ENCODE results near the gene MPC2. TPM values are rescaled to one million over a fixed set of nuclear protein-coding genes. Genes with fewer than 3 reads are reported as not detected.

MPC2 gene
- total RNA-seq, 1 experiment from 2014 or later, result 32.9 TPM

DNA sequence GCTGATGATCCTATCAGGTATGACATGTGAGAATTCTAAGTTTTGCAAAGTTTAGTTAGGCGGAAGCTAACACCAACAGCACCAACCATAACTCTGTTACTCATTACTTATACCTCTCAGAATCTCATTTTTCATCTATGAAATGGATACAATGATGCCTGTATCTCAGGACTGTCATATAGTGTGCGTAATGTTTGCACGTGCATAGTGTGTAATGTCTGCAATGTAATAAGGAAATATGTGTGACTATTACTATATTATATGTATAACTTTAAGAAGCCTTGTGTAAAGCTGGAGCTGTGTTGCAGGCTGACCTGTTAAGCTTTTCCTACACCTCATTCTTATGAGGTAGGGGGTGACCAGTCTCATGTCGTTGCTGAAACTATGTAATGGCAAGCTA is 36.0 kb downstream of the MPC2 start:
- Histone ChIP-seq H2BK12ac (ENCODE audit: insufficient read length, low read depth, low read length) (no peak overlapping the region), H3K14ac (ENCODE audit: insufficient read depth, low read length) (no peak overlapping the region), H3K23ac (ENCODE audit: insufficient read length, low read depth, low read length) (no peak overlapping the region), H4K5ac (ENCODE audit: insufficient read length, low read depth, low read length) (no peak overlapping the region), H3K9me3 (ENCODE audit: control insufficient read depth, low read depth, low read length) (no peaks in the 10 kb centered on the region), H3T11ph (ENCODE audit: low read length) (no peak overlapping the region), H2AK5ac (ENCODE audit: insufficient read length, low read length) (no peak overlapping the region), H2BK15ac (ENCODE audit: low read depth, low read length) (no peak overlapping the region), H3K23me2 (ENCODE audit: insufficient read length, low read depth, low read length, poor library complexity, severe bottlenecking) (no peaks in the 10 kb centered on the region), H3K79me2 (ENCODE audit: insufficient read depth, low read length) (no peaks in the 10 kb centered on the region), H2AFZ (ENCODE audit: low read length) (no peak overlapping the region), H2BK20ac (ENCODE audit: low read depth, low read length, poor library complexity, severe bottlenecking) (no peak overlapping the region), H3K4me1 (ENCODE audit: insufficient read depth, low read length) (no peaks in the 10 kb centered on the region; the same call in 1 of the 2 replicates), H3K4me2 (ENCODE audit: insufficient read depth, insufficient read length, low read length) (no peak overlapping the region), H3K79me1 (ENCODE audit: insufficient read depth, low read depth, low read length, poor library complexity, severe bottlenecking) (no peaks in the 10 kb centered on the region), H3K27ac (ENCODE audit: insufficient read length, low read depth, low read length) (no peak overlapping the region), H2BK120ac (ENCODE audit: low read depth, low read length, poor library complexity, severe bottlenecking) (no peak overlapping the region), H4K8ac (replicated peaks; ENCODE audit: insufficient read length, low read depth, low read length) (no peak overlapping the region), H3K56ac (ENCODE audit: insufficient read length, low read depth, low read length) (no peak overlapping the region), H3K4ac (ENCODE audit: low read depth, low read length) (no peak overlapping the region), H4K91ac (ENCODE audit: insufficient read length, low read depth, low read length) (no peak overlapping the region), H3K9ac (ENCODE audit: extremely low read depth, insufficient read length, low read length) (no peak overlapping the region), H3K27me3 (ENCODE audit: insufficient read depth, low read length) (no peaks in the 10 kb centered on the region), H4K20me1 (ENCODE audit: control insufficient read depth, insufficient read depth, insufficient read length) (no peaks in the 10 kb centered on the region), H2BK5ac (ENCODE audit: insufficient read length, low read length) (no peak overlapping the region), H3K18ac (ENCODE audit: insufficient read length, low read depth, low read length) (no peak overlapping the region)
- no peak for DNase-seq
- Mint-ChIP-seq H3K27ac (no peak overlapping the region), H3K4me3 (no peak overlapping the region), H3K27me3 (ENCODE audit: low read depth) (no peaks in the 10 kb centered on the region), H3K36me3 (ENCODE audit: insufficient read depth in 1 of 3, low read depth in 3 of 3) (no peaks in the 10 kb centered on the region), H3K4me1 (peaks cover 16 to 17% of the 10 kb centered on the region in 2 experiments), H3K9me3 (no peaks in the 10 kb centered on the region)
- no CpG with 5 or more reads among the region's 4 CpGs for WGBS (ENCODE audit: extremely low coverage, insufficient read length, low lambda C conversion rate)
- TF ChIP-seq, protein P1, sequence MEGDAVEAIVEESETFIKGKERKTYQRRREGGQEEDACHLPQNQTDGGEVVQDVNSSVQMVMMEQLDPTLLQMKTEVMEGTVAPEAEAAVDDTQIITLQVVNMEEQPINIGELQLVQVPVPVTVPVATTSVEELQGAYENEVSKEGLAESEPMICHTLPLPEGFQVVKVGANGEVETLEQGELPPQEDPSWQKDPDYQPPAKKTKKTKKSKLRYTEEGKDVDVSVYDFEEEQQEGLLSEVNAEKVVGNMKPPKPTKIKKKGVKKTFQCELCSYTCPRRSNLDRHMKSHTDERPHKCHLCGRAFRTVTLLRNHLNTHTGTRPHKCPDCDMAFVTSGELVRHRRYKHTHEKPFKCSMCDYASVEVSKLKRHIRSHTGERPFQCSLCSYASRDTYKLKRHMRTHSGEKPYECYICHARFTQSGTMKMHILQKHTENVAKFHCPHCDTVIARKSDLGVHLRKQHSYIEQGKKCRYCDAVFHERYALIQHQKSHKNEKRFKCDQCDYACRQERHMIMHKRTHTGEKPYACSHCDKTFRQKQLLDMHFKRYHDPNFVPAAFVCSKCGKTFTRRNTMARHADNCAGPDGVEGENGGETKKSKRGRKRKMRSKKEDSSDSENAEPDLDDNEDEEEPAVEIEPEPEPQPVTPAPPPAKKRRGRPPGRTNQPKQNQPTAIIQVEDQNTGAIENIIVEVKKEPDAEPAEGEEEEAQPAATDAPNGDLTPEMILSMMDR (conservative IDR thresholded peaks at IDR 0.05), result no peak

Measured in H9 (cell line).